Vagina (tissue), 2 donors: ENCODE results near the gene BTK.

ENCODE experiments used
- CTCF ChIP-seq, 3 experiments: fragments of 450-650 bp in 2 of 3; fragments of 200-600 bp in 1 of 3; sonication (generic) in 1 of 3; IDR thresholded peaks; one replicate each; pipeline ENCODE4 v1.5.1; 2017 to 2019; ENCODE audit warnings: antibody characterized with exemption in 3 of 3, mild to moderate bottlenecking in 2 of 3, moderate library complexity in 2 of 3
- POLR2A ChIP-seq, 2 donors: fragments of 450-650 bp; IDR thresholded peaks; one replicate each; pipeline ENCODE4 v1.6.1; 2017; ENCODE audit warnings: antibody characterized with exemption in 2 of 2, mild to moderate bottlenecking in 2 of 2, moderate library complexity in 2 of 2

- TF ChIP-seq POLR2A (IDR thresholded peaks at IDR 0.05) (no peak), CTCF (IDR thresholded peaks at IDR 0.05) (no peak)
Observed at GRCh38 chrX:101369687-101370086, 16.3 kb downstream of the BTK start.
